ENCODE measurements around the gene TMED4. TPM values are rescaled to one million over a fixed set of nuclear protein-coding genes. Genes with fewer than 3 reads are reported as not detected.
"Not testable (repeated sequence)": the region's sequence is repeated elsewhere in the genome, so short reads cannot be mapped to it uniquely, and the experiment has no call there.

The TMED4 gene
- total RNA-seq, 8 experiments from 2014 or later = 54.9 to 97.9 (median 66.4) TPM

DNA sequence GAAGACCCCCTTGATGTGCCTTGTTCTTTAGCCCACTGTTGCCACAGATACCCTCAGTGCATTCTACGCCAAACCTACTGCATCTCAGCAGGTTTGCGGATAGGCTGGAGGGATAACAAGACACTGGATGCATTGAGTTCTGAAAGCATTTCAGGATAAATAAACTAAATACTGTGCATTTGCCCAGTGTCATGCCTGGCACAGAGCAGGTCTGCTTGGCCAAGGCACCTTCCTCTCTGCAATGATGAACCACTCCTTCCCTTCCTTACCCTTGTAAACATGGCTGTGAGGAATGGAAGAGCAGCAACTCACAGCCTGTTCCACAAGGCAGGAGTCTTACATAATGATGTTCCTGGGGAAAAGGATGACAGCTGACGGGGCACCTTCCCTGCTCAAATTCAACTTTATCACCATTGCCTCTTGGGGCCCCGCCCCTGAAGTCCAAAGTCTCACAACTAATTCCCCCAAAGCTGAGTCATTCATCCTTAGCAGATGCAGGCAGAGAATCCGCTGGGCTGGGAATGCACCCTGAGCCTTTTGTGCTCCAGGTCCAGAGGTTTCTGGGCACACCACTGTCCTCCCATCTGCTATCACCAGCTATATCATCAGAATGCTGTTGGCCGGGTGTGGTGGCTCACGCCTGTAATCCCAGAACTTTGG lies 19.9 kb downstream of the TMED4 start:
- H3K4me1 ChIP-seq (replicated peaks in 1 of 2) = no peaks in the 10 kb centered on the region
- ATAC-seq (replicated peaks in 6 of 8) = peak in 3 of 8 experiments; percentile 7 to 77 (median 69)
- no peak overlapping the region for H3K4me3 ChIP-seq
- H3K27ac ChIP-seq = no peak overlapping the region
- in situ Hi-C loops (cut with MboI; ENCODE audit: low pct_unique_long_range_greater_than_20kb in 2 of 9, low sequenced_read_pairs in 9 of 9, unreplicated experiment in 9 of 9) = loop anchor here in 1 of 9 experiments (25.0 kb wide), 1 partner anchor 325 kb away; no protein-coding TSS in a partner anchor
- 20 to 100% (median 80%) methylated on average over 1 to 6 of the region's 7 CpGs; no CpG with 5 or more reads in 3 of the 10 experiments for WGBS, 10 experiments

DNA sequence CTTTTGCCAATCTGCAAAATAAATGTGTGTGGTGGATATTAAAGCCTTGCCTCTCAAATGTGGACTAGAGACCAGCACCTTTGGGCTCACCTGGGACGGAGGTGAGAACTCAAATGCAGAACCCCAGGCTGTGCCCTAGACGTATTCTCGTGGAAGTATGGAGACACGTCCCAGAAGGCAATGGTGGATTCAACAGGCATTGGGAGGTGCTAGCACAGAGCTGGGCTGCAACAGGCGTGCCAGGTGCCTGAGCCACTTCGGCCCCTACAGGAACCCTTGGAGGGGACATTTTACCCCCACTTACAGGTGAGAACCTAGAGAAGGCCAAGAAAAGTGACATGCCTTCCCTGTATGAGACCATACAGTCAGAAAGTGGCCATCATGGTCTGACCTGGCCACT lies 20.6 kb downstream of the TMED4 start:
- no peak overlapping the region for H3K27ac ChIP-seq
- WGBS, 10 experiments = 91% methylated on average over 4 of the region's 6 CpGs; no CpG with 5 or more reads in 9 of the 10 experiments
- H3K4me3 ChIP-seq = no peak overlapping the region
- H3K4me1 ChIP-seq (replicated peaks in 1 of 2) = no peaks in the 10 kb centered on the region
- no peak for ATAC-seq (replicated peaks in 6 of 8)
- in situ Hi-C loops (cut with MboI; ENCODE audit: low pct_unique_long_range_greater_than_20kb in 2 of 9, low sequenced_read_pairs in 9 of 9, unreplicated experiment in 9 of 9) = loop anchor here in 1 of 9 experiments (25.0 kb wide), 1 partner anchor 324 kb away; no protein-coding TSS in a partner anchor

DNA sequence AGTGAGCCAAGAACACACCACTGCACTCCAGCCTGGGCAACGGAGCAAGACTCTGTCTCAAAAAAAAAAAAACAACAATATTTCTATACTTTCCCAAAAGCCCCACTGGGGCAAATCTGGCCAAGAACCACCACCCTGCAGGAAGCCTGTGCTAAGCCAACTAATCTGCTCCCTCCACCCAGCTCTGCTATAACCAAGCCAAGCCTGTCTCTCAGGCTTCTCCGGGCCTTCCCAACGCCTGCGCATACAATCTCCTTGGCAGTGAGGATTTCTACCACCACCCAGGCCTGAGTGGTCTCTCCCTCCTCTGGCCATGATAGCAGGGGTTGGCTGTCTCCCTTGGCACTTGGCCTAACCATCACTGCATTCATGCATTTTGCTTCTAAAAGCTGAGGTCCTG lies 22.5 kb downstream of the TMED4 start:
- Histone ChIP-seq H3K4me1 (replicated peaks in 1 of 2) (no peaks in the 10 kb centered on the region), H3K4me3 (no peak overlapping the region), H3K27ac (no peak overlapping the region)
- 67 to 90% (median 75%) methylated on average over 1 to 4 of the region's 4 CpGs; no CpG with 5 or more reads in 7 of the 10 experiments for WGBS, 10 experiments
- in situ Hi-C loops (cut with MboI; ENCODE audit: low pct_unique_long_range_greater_than_20kb in 2 of 9, low sequenced_read_pairs in 9 of 9, unreplicated experiment in 9 of 9) = loop anchor here in 1 of 9 experiments (25.0 kb wide), 1 partner anchor 322 kb away; no protein-coding TSS in a partner anchor
- peak in 2 of 8 experiments; percentile 10 to 16 for ATAC-seq (replicated peaks in 6 of 8)

DNA sequence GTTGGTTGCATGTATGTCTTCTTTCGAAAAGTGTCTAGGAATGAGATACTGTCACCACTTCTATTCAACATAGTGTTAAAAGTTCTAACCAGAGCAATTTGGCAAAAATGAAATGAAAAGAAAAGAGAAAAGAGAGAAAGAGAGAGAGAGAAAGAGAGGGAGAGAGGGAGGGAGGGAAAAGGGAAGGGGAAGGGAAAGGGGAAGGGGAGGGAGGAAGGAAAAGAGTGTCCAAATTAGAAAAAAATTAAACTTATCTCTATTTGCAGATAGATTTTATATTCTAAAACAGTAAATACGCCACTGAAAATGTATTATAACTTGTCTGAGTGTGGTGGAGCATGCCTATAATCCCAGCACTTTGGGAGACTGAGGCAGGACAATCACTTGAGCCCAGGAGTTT lies 24.5 kb downstream of the TMED4 start:
- ATAC-seq (replicated peaks in 6 of 8) = no peak
- no peak overlapping the region for H3K4me3 ChIP-seq
- no peaks in the 10 kb centered on the region for H3K4me1 ChIP-seq (replicated peaks in 1 of 2)
- in situ Hi-C loops (cut with MboI; ENCODE audit: low pct_unique_long_range_greater_than_20kb in 2 of 9, low sequenced_read_pairs in 9 of 9, unreplicated experiment in 9 of 9) = loop anchor here in 1 of 9 experiments (25.0 kb wide), 1 partner anchor 320 kb away; no protein-coding TSS in a partner anchor
- WGBS, 10 experiments = 50 to 100% (median 95%) methylated on average over 1 to 2 of the region's 2 CpGs
- H3K27ac ChIP-seq = no peak overlapping the region

DNA sequence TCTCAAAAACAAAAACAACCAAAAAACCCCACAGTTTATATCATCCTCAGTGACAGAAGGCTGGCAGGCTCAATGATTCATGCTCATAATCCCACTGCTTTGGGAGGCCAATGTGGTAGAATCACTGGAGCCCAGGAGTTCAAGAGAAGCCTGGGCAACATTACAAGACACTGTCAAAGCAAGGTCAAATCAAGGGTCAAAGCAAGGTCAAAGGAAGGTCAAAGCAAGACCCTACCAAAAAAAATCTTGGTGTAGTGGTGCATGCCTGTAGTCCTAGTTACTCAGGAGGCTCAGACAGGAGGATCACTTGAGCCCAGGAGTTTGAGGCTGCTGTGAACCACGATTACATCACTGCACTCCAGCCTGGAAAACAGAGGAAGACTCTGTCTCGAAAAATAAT lies 26.7 kb downstream of the TMED4 start:
- 55 to 88% (median 79%) methylated on average over 1 to 2 of the region's 2 CpGs; no CpG with 5 or more reads in 5 of the 10 experiments for WGBS, 10 experiments
- H3K4me1 ChIP-seq (replicated peaks in 1 of 2) = no peaks in the 10 kb centered on the region
- no peak for ATAC-seq (replicated peaks in 6 of 8)
- in situ Hi-C loops (cut with MboI; ENCODE audit: low pct_unique_long_range_greater_than_20kb in 2 of 9, low sequenced_read_pairs in 9 of 9, unreplicated experiment in 9 of 9) = loop anchor here in 1 of 9 experiments (25.0 kb wide), 1 partner anchor 318 kb away; no protein-coding TSS in a partner anchor
- no peak overlapping the region for H3K4me3 ChIP-seq
- no peak overlapping the region for H3K27ac ChIP-seq

DNA sequence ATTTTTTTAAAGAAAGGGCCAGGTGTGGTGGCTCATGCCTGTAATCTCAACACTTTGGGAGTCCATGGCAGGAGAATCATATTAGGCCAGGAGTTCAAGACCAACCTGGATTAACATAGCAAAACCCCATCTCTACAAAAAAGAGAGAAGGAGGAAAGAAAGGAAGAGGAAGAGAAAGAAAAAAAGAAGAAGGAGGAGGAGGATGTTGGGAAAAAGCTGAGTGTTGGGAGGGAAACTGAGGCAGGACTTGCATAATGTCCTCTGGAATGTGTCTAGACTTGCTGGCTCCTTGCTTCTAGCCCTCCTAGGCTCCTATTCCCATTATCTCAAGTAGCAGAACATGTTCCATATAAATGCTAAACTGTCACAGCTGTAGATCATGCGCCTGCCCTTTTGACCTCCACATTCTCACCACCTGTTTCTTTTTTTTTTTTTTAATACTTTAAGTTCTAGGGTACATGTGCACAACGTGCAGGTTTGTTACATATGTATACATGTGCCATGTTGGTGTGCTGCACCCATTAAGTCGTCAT lies 29.5 kb downstream of the TMED4 start:
- not testable (repeated sequence) for ATAC-seq (replicated peaks in 6 of 8); H3K27ac ChIP-seq; H3K4me3 ChIP-seq; H3K4me1 ChIP-seq (replicated peaks in 1 of 2)
- in situ Hi-C loops (cut with MboI; ENCODE audit: low pct_unique_long_range_greater_than_20kb in 2 of 9, low sequenced_read_pairs in 9 of 9, unreplicated experiment in 9 of 9) = loop anchor here in 1 of 9 experiments (25.0 kb wide), 1 partner anchor 315 kb away; no protein-coding TSS in a partner anchor
- WGBS, 10 experiments = 40 to 100% methylated on average over 1 to 2 of the region's 3 CpGs; no CpG with 5 or more reads in 8 of the 10 experiments

DNA sequence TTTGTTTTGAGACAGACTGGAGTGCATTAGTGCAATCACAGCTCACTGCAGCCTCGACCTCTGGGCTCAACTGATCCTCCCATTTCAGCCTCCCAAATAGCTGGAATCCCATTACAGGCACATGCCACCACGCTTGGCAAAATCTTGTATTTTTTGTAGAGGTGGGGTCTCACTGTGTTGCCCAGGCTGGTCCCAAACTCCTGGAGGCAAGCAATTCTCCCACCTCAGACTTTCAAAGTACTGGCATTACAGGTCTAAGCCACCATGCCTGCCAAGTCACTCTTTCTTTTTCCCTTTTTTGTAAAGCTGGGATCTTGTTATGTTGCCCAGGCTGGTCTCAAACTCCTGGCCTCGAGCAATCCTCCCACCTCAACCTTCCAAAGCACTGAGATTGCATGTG lies 32.6 kb downstream of the TMED4 start:
- Histone ChIP-seq H3K4me1 (replicated peaks in 1 of 2) (no peaks in the 10 kb centered on the region), H3K27ac (no peak overlapping the region), H3K4me3 (no peak overlapping the region)
- ATAC-seq (replicated peaks in 6 of 8) = no peak
- in situ Hi-C loops (cut with MboI; ENCODE audit: low pct_unique_long_range_greater_than_20kb in 2 of 9, low sequenced_read_pairs in 9 of 9, unreplicated experiment in 9 of 9) = no loop called here
- WGBS, 10 experiments = 0 to 52% (median 39%) methylated on average over 1 to 3 of the region's 3 CpGs; no CpG with 5 or more reads in 3 of the 10 experiments

DNA sequence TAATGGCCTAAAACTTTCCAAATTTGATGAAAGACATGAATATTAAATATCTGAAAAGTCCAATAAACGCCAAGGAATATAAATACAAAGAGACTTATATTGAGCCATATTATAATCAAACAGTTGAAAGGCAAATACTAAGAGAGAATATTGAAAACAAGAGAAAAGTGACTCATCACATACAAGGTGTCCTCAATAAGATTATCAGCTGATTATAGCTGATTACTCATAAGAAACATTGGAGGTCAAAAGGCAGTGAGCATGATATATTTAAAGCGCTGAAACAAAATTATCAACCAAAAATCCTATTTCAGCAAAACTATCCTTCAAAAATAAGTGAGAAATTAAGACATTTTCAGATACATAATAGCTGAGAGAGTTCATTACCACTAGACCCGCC lies 33.1 kb downstream of the TMED4 start:
- Histone ChIP-seq H3K4me1 (replicated peaks in 1 of 2) (no peaks in the 10 kb centered on the region), H3K27ac (no peak overlapping the region), H3K4me3 (no peak overlapping the region)
- ATAC-seq (replicated peaks in 6 of 8) = no peak
- WGBS, 10 experiments = 64 to 100% (median 81%) methylated on average over 1 to 3 of the region's 3 CpGs
- in situ Hi-C loops (cut with MboI; ENCODE audit: low pct_unique_long_range_greater_than_20kb in 2 of 9, low sequenced_read_pairs in 9 of 9, unreplicated experiment in 9 of 9) = no loop called here

DNA sequence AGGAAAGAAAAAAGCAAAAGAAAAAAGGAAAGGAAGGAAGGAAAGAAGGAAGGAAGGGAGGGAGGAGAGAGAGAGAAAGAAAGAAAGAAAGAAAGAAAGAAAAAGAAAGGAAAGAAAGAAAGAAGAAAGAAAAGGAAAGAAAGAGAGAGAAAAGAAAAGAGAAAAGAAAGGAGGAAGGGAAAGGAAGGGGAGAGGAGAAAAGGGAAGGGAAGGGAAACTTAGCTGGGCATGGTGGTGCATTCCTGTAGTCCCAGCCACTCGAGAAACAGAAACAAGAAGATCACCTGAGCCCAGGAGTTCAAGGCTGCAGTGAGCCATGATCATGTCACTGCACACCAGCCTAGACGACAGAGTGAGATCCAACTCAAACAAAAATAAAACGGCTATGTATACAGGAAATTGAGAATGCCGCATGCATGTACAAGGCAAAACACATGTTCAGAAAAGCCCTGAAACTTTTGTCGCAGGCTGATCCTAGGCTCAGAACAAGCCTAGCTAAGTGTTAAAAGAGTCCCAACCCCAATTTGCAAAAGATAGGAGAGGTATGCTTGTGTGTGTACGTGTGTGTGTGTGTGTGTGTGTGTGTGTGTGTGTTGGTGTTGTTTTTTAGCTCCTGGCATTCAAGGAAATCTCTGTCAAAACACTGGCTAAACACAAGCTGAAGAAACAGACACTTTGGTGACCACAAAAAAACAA lies 34.3 kb downstream of the TMED4 start:
- Histone ChIP-seq H3K4me3 (no peak overlapping the region), H3K4me1 (replicated peaks in 1 of 2) (no peaks in the 10 kb centered on the region), H3K27ac (no peak overlapping the region)
- in situ Hi-C loops (cut with MboI; ENCODE audit: low pct_unique_long_range_greater_than_20kb in 2 of 9, low sequenced_read_pairs in 9 of 9, unreplicated experiment in 9 of 9) = no loop called here
- 4 to 75% (median 39%) methylated on average over 2 to 6 of the region's 6 CpGs for WGBS, 10 experiments
- ATAC-seq (replicated peaks in 6 of 8) = peak in 1 of 8 experiments; percentile 42

DNA sequence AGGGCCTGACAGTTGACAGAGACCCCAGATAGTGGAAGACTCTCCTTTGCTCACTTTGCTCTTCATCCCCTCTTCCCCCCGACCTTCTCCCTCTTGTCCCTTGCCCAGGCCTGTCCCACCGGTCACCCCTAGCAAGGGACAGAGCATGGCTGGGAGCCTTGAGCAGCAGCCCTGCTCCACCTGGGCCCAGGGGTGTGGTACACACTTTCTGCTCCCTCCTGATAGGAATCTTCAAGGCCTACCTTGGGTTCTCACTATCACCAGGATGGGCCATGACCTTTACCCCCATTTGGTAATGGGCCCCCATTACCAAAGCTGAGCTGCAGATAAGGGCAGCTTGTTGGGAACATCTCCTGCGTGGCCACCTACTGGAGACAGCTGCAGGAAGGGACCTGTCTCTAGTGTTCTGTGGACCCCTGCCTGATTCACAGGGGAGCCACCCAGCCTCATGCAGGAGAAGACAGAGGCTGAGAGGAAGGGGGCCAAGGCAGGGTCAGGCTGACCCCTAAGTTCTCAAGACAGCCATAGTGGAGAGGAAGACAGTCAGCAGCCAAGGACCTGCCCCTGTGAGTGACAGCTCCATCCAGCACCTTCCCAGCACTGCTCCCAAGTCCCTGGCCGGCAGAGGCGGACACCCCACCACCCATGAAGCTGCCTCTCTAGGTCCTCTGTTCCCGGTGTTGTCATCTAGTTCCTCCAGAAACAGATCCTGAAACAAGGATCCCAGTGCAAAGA lies 40.0 kb downstream of the TMED4 start:
- in situ Hi-C loops (cut with MboI; ENCODE audit: low pct_unique_long_range_greater_than_20kb in 2 of 9, low sequenced_read_pairs in 9 of 9, unreplicated experiment in 9 of 9) = no loop called here

DNA sequence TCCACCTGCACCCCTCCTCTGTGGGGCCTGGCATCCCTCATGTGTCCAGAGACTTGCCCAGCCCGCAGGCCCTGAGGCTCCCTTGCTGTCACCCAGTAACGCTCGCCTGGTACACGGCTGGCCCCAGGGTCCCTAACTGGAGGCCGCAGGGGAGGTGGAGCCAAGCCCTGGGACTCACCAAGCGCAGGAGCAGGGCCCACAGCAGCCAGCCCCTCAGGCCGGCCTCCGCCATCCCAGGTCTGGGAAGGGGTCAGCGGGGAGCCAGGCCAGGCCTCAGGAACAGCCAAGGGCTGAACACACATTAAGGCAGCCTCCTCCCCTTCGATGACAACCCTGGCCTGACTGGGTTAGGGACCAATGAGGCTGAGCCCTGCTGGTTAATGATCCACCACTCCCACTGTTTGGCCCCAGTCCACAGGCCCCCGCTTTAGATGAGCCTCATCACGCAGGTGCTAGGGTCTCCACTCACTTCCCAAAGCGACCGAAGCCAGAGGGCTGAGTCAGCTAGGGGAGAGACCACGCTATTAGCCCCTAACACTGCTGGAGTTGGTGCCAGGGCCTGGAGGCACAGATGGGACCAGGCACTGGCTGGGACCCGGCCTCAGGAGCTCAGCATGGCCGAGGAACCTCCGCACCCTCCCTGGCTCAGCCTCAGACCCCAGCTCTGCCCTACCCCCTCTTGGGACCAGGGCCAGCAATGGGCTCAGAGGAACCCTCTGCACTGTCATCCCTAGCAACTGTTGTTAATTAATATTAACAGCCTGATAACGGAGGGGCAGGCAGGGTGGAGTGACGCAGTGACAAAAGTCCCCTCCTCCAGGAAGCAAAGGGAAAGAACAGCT lies 40.8 kb downstream of the TMED4 start, which contains the start of gene NPC1L1:
TSS of gene NPC1L1 (minus strand) at position 303 of the 842 bp plus-strand sequence. CDS start at position 232, 71 bp downstream.
- ATAC-seq (replicated peaks in 6 of 8) = no peak
- Histone ChIP-seq H3K4me1 (replicated peaks in 1 of 2) (no peaks in the 10 kb centered on the region), H3K27ac (no peak within 1 kb of the TSS), H3K4me3 (no peak within 1 kb of the TSS)
- 48 to 80% (median 67%) methylated on average over 1 to 8 of the region's 20 CpGs; no CpG with 5 or more reads in 5 of the 10 experiments for WGBS, 10 experiments
- in situ Hi-C loops (cut with MboI; ENCODE audit: low pct_unique_long_range_greater_than_20kb in 2 of 9, low sequenced_read_pairs in 9 of 9, unreplicated experiment in 9 of 9) = no loop called here

More for the DNA sequence above, 40.0 kb downstream of the TMED4 start:
- no peak for ATAC-seq (replicated peaks in 6 of 8)
- H3K4me1 ChIP-seq (replicated peaks in 1 of 2) = no peaks in the 10 kb centered on the region
- no peak overlapping the region for H3K27ac ChIP-seq
- H3K4me3 ChIP-seq = no peak overlapping the region
- 24 to 100% (median 92%) methylated on average over 1 to 4 of the region's 6 CpGs; no CpG with 5 or more reads in 4 of the 10 experiments for WGBS, 10 experiments

DNA sequence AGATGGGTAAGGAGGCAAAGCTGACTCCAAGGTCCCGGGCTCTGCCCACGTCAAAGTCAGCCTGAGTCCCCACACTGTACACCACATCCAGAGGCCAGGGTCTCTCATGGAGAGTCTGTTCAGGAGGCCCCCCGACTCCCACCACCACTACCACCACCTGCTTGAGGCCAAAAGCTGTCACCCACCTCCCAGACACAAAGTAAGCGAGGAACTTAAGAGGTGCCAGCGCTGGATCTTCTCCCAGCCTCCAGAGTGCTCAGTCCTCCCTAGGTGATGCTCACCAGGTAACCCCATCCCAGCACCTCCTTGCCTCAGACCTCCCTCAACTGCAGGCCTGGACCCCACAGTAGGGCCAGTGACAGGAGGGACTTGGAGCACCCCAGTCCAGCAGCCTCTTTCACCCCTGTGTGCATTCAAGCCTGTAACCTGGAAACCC lies 41.4 kb downstream of the TMED4 start:
- in situ Hi-C loops (cut with MboI; ENCODE audit: low pct_unique_long_range_greater_than_20kb in 2 of 9, low sequenced_read_pairs in 9 of 9, unreplicated experiment in 9 of 9) = no loop called here
- no peak overlapping the region for H3K27ac ChIP-seq
- no peak overlapping the region for H3K4me3 ChIP-seq
- no peaks in the 10 kb centered on the region for H3K4me1 ChIP-seq (replicated peaks in 1 of 2)
- no peak for ATAC-seq (replicated peaks in 6 of 8)
- 90% methylated on average over 2 of the region's 5 CpGs; no CpG with 5 or more reads in 9 of the 10 experiments for WGBS, 10 experiments
